Fibroblast of skin of right quadriceps (primary cell): ENCODE results near the gene RNU6-1.
A peak's percentile ranks its signal among the peaks of the same experiment; 100 is the strongest.

ENCODE experiments used
- DNase-seq: peaks from one replicate; pipeline ENCODE4 v3.0.0-alpha.2; 2013

Gene RNU6-1

GRCh38 chr15:67820992-67821783 is 18.7 kb downstream of the RNU6-1 start:
- DNase-seq = peak; percentile 49

GRCh38 chr15:67820122-67820991 is 19.5 kb downstream of the RNU6-1 start:
- no peak for DNase-seq

- no peak for DNase-seq
Observed at GRCh38 chr15:67819636-67820035, 20.2 kb downstream of the RNU6-1 start.

GRCh38 chr15:67818464-67818863 is 21.4 kb downstream of the RNU6-1 start:
- no peak for DNase-seq

GRCh38 chr15:67816668-67817067 is 23.2 kb downstream of the RNU6-1 start:
- no peak for DNase-seq

GRCh38 chr15:67815036-67815592 is 24.7 kb downstream of the RNU6-1 start:
- DNase-seq = no peak

- no peak for DNase-seq
Observed at GRCh38 chr15:67813104-67813634, 26.7 kb downstream of the RNU6-1 start.

GRCh38 chr15:67812241-67812644 is 27.6 kb downstream of the RNU6-1 start:
- no peak for DNase-seq

- DNase-seq = no peak
Observed at GRCh38 chr15:67809866-67810265, 30.0 kb downstream of the RNU6-1 start.

GRCh38 chr15:67809441-67809840 is 30.4 kb downstream of the RNU6-1 start:
- DNase-seq = no peak

- no peak for DNase-seq
Observed at GRCh38 chr15:67808821-67809220, 31.0 kb downstream of the RNU6-1 start.

- no peak for DNase-seq
Observed at GRCh38 chr15:67807836-67808235, 32.0 kb downstream of the RNU6-1 start.

GRCh38 chr15:67807141-67807540 is 32.7 kb downstream of the RNU6-1 start:
- DNase-seq = no peak

- no peak for DNase-seq
Observed at GRCh38 chr15:67806536-67806935, 33.3 kb downstream of the RNU6-1 start.

GRCh38 chr15:67805666-67806516 is 34.0 kb downstream of the RNU6-1 start:
- DNase-seq = no peak

GRCh38 chr15:67805008-67805665 is 34.7 kb downstream of the RNU6-1 start:
- no peak for DNase-seq

- DNase-seq = no peak
Observed at GRCh38 chr15:67803996-67804843, 35.6 kb downstream of the RNU6-1 start.

GRCh38 chr15:67803299-67803698 is 36.5 kb downstream of the RNU6-1 start:
- no peak for DNase-seq

GRCh38 chr15:67801926-67802914 is 37.6 kb downstream of the RNU6-1 start:
- DNase-seq = no peak

- no peak for DNase-seq
Observed at GRCh38 chr15:67801142-67801541, 38.7 kb downstream of the RNU6-1 start.
